HL-60 (cell line): Measurements from ENCODE around the gene AKAP13.

Experiments
- GABPA ChIP-seq: IDR thresholded peaks from 2 replicates; pipeline ENCODE4 v1.6.1; 2012; ENCODE audit warnings: low read depth
- POLR2AphosphoS5 ChIP-seq: IDR thresholded peaks from 2 replicates; pipeline ENCODE4 v1.6.1; 2012; ENCODE audit warnings: low read depth
- SPI1 ChIP-seq: IDR thresholded peaks from 2 replicates; pipeline ENCODE4 v1.6.1; 2012; ENCODE audit warnings: low read depth, mild to moderate bottlenecking, borderline replicate concordance
- TF ChIP-seq, protein P1 (sequence below): IDR thresholded peaks from one replicate; pipeline ENCODE4 v1.5.1; 2011; ENCODE audit warnings: low read length, control low read depth, inconsistent platforms; ENCODE audit not compliant: insufficient read depth
- TF ChIP-seq, protein P2 (sequence below): IDR thresholded peaks from 2 replicates; pipeline ENCODE4 v1.6.1; 2012; ENCODE audit warnings: low read depth; ENCODE audit not compliant: insufficient replicate concordance

DNA sequence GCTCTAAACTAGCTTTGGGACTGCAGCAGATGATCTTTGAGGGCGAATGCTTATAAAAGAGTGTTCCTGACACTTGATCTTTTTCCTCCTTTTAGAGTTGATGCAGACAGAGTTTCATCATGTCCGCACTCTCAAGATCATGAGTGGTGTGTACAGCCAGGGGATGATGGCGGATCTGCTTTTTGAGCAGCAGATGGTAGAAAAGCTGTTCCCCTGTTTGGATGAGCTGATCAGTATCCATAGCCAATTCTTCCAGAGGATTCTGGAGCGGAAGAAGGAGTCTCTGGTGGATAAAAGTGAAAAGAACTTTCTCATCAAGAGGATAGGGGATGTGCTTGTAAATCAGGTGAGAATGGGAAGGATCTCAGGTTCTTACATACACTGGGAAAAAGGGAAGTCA is 338.6 kb downstream of the AKAP13 start:
- TF ChIP-seq, protein P1, sequence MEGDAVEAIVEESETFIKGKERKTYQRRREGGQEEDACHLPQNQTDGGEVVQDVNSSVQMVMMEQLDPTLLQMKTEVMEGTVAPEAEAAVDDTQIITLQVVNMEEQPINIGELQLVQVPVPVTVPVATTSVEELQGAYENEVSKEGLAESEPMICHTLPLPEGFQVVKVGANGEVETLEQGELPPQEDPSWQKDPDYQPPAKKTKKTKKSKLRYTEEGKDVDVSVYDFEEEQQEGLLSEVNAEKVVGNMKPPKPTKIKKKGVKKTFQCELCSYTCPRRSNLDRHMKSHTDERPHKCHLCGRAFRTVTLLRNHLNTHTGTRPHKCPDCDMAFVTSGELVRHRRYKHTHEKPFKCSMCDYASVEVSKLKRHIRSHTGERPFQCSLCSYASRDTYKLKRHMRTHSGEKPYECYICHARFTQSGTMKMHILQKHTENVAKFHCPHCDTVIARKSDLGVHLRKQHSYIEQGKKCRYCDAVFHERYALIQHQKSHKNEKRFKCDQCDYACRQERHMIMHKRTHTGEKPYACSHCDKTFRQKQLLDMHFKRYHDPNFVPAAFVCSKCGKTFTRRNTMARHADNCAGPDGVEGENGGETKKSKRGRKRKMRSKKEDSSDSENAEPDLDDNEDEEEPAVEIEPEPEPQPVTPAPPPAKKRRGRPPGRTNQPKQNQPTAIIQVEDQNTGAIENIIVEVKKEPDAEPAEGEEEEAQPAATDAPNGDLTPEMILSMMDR = no peak
- no peak for TF ChIP-seq SPI1
- no peak for TF ChIP-seq POLR2AphosphoS5
- TF ChIP-seq, protein P2, sequence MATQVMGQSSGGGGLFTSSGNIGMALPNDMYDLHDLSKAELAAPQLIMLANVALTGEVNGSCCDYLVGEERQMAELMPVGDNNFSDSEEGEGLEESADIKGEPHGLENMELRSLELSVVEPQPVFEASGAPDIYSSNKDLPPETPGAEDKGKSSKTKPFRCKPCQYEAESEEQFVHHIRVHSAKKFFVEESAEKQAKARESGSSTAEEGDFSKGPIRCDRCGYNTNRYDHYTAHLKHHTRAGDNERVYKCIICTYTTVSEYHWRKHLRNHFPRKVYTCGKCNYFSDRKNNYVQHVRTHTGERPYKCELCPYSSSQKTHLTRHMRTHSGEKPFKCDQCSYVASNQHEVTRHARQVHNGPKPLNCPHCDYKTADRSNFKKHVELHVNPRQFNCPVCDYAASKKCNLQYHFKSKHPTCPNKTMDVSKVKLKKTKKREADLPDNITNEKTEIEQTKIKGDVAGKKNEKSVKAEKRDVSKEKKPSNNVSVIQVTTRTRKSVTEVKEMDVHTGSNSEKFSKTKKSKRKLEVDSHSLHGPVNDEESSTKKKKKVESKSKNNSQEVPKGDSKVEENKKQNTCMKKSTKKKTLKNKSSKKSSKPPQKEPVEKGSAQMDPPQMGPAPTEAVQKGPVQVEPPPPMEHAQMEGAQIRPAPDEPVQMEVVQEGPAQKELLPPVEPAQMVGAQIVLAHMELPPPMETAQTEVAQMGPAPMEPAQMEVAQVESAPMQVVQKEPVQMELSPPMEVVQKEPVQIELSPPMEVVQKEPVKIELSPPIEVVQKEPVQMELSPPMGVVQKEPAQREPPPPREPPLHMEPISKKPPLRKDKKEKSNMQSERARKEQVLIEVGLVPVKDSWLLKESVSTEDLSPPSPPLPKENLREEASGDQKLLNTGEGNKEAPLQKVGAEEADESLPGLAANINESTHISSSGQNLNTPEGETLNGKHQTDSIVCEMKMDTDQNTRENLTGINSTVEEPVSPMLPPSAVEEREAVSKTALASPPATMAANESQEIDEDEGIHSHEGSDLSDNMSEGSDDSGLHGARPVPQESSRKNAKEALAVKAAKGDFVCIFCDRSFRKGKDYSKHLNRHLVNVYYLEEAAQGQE = no peak
- TF ChIP-seq GABPA = no peak
